Measurements from ENCODE around the gene BIRC7.
A peak's percentile ranks its signal among the peaks of the same experiment; 100 is the strongest.
"Not testable (repeated sequence)": the region's sequence is repeated elsewhere in the genome, so short reads cannot be mapped to it uniquely, and the experiment has no call there.

BIRC7 gene

DNA sequence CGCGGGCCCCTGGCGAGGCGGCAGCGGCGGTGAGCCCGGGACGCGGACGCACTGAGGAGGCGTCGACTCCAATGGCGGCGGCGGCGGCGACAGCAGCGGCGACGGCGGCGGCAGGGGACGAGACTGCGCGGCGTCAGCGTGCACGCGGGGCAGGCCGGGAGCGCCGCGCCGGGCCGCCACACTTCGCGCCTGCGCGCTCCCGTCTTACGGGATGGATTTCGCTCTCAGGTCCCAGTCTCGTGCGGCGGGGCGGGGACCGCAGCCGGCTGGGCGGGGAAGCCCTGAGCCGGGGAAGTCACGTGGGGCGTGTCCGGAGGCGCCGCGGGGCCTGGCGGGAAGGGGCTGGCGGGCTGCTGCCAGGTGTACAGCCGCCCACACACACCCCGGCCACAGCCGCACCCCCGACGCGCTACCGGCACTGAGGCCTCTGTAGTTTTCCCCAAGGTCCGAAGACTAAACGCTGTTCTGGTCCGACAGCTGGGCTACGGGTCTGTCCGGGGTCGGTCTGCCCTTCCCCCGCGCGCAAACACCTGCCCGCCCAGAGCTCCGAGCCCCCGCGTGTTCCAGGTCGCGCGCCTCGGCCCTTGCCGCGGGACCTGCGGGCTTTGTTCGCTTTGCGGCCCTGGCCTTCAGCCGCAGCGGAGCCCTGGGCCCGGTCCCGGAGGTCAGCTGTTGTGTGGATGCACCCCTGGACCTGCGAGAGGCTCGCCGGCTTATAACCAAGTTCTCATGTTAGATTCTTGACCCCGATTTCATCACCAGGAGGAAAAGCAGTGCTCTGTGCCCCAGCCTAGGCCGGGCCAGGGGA lies 19.5 kb upstream of the BIRC7 start, which contains the start of gene YTHDF1:
Gene YTHDF1, minus strand, starts transcription at position 91 of the 808 bp plus-strand sequence. CDS start 239 bp downstream, outside the sequence.
- TF ChIP-seq ZNF274 (IDR thresholded peaks at IDR 0.05; ENCODE audit: low read depth, low read length): no peak
- H3K4me3 ChIP-seq (ENCODE audit: low read length): peak within 1 kb of the TSS; percentile 96

DNA sequence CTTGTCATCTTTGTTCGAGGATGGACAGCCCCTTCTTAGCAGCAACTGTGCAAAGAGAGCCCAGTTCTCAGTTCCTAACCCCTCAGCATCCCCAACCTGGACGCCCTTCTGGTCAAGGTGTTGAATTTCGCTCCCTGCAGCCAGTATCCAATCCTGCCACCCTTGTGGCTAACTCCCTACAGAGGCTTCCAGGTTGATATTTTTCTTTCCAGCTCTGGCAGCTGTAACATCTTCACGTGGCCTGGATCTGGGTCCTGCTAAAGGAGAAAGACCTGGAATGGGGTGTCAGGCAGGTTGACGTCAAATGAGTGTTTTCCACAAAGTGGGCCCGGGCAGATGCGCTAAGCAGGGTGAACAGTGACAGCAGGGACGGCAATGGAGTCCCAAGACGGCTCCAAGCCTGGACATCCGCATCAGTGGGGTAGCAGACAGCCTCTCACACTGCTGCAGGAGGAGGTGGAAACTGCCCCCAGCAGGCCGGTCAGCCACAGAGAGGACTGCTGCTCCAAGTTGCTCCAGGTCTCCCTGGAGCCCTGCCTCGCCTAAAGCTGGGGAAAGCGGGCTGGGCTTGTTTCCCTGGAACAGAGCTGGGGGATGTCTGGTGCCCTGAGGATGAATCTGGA lies 18.7 kb upstream of the BIRC7 start:
- TF ChIP-seq ZNF274 (IDR thresholded peaks at IDR 0.05; ENCODE audit: low read depth, low read length): no peak
- H3K4me3 ChIP-seq (ENCODE audit: low read length): peak overlapping the region; percentile 53; the same call in 1 of the 2 replicates

DNA sequence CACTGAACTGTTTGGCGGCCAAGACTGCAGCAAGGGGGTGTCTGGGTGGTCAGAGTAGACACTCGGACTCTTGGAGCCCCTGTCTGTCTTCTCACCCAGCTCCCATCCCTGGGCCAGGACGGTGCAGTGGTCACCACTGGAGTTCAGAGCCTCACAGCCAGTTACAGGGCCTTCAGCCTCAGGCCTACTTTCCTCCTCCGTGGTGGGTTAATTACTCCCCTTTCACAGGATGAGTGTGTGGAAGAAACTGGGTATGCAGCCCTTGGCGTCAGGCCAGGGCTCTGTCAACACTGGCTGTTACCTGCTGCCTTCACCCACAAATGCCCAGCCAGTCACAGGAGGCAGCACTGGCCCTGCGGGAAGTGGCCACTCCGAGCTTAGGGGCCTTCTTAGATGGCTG lies 18.0 kb upstream of the BIRC7 start:
- no peak for TF ChIP-seq ZNF274 (IDR thresholded peaks at IDR 0.05; ENCODE audit: low read depth, low read length)

DNA sequence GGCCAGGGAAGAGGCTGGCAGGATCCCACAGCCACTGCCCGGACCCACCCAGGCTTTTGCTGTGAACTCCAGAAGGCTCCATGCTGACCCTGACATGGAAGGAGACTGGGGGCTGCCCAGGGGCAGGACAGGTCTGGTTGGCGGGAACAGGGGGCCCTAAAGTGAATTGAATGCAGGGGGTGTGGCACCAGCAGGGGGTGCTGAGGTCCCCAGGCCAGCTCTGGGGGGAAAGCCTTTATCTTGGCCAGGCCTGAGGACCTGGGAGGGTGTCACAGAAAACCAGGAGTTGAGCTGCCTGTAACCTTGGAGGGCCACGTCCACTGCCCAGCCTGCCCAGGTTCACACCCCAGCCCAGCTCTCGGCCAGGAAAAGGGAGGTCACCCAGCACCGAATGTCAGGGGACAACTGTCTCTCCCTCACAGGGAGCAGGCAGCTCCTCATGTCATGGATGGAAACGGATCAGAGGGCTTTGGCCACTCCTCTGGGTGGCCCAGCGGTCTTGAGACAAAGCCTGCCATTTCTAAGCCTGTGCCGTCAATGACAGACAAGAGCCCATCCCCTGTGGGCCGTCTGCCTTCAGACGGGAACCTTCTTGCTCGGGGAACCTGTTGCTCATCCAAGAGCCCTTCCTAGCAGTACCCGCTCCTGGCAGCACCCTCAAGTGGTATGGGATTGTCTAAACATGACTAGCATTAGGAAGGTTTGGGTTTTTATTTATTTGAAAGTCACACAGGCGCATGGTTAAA lies 16.8 kb upstream of the BIRC7 start:
- no peak overlapping the region for H3K4me3 ChIP-seq (ENCODE audit: low read length)
- TF ChIP-seq ZNF274 (IDR thresholded peaks at IDR 0.05; ENCODE audit: low read depth, low read length): no peak

More for the DNA sequence above, 18.0 kb upstream of the BIRC7 start:
- no peak overlapping the region for H3K4me3 ChIP-seq (ENCODE audit: low read length)

DNA sequence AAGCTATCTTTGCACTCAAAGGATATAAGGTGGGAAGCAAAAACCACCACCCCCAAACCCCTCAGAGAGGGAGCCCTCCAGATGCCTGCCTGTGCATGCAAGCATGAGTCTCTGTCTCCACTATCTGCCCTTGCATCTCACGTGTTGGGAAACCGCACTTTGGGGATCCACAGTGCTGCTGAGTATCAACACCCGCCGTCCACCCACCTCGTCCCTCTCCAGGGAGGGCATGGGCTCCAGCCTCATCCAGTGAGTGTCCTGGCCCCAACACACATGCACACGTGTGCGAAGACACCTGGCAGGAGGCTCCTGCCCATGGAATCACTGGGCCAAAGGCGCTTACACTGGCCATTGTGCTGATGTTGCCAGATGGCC lies 16.3 kb upstream of the BIRC7 start:
- H3K4me3 ChIP-seq (ENCODE audit: low read length): no peak overlapping the region
- TF ChIP-seq ZNF274 (IDR thresholded peaks at IDR 0.05; ENCODE audit: low read depth, low read length): no peak

DNA sequence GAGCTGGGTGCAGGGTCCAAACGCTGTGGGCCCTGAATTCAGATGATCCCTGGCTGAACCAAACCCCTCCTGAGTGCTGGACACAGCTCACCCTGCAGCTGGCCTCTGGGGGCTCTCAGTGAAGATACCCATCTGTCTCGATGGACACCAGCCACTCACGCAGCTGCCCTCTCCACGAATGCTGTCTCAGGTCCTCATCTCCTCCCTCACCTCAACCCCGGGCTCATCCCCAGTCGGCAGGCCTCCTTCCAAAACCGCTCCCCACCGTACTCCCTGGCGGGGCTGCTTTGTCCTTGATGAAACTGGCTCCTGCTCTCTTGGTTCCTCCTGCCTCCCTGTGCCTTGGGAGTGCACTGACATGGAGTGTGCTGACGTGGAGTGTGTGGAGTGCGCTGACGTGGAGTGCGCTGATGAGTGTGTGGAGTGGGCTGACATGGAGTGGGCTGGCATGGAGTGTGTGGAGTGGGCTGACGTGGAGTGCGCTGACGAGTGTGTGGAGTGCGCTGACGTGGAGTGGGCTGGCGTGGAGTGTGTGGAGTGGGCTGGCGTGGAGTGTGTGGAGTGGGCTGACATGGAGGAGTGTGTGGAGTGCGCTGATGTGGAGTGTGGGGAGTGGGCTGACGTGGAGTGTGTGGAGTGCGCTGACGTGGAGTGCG lies 15.7 kb upstream of the BIRC7 start:
- TF ChIP-seq ZNF274 (IDR thresholded peaks at IDR 0.05; ENCODE audit: low read depth, low read length): no peak
- no peak overlapping the region for H3K4me3 ChIP-seq (ENCODE audit: low read length)

DNA sequence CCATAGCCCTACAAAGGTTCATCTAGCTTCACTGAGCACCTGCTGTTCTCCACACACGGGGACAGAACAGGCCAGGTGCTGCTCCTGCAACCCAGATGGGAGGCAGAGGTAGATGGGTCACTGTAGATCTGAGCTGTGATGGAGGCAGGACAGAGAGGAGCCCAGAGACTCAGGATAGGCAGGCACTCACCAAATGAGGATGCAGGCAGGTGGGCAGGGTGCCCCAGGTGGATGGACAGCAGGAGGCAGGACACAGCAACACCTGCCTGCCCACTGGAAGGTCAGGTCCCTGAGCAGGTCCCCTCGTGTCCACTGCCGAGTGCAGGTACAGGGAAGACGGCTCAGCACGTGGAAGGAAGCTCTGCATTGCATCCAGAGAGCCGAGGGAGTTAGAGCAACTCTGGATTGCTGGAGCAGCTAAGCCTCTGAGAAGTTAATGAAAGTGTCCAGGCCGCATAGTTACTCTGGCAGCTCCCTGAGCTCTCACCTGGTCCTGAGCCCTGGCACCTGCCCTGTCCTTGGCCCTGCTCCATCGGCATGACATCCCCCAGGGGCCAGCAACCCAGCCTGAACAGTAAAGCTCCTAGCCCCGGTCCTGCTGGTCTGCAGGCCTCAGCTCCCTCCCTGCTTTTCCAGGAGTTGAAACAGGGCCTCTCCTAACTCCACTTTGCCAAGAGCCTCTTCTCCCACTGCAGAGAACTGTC lies 14.9 kb upstream of the BIRC7 start:
- no peak overlapping the region for H3K4me3 ChIP-seq (ENCODE audit: low read length)
- TF ChIP-seq ZNF274 (IDR thresholded peaks at IDR 0.05; ENCODE audit: low read depth, low read length): no peak

DNA sequence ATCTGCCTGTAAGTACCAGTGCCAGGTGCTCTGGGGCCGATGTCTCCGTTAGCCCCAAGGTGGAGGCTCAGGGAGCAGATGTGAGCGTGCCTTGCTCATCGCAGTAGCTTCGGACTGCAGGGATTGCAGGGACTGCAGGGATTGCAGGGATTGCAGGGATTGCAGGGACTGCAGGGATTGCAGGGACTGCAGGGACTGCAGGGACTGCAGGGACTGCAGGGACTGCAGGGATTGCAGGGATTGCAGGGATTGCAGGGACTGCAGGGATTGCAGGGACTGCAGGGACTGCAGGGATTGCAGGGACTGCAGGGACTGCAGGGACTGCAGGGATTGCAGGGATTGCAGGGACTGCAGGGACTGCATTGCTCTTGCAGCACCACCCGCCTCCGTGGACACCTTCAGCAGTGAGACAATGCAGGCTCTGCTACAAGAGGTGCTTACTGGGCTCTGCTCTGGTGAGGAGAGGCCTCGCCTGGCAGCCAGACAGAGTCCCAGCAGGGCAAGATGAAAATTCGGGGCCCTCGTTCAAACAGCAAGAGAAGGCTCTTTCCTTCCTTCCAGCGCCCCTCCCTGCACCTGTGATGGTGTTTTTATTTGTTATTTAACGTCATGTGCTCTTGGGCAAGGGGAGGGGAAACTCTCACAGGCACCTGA lies 14.2 kb upstream of the BIRC7 start:
- not testable (repeated sequence) for H3K4me3 ChIP-seq (ENCODE audit: low read length)

DNA sequence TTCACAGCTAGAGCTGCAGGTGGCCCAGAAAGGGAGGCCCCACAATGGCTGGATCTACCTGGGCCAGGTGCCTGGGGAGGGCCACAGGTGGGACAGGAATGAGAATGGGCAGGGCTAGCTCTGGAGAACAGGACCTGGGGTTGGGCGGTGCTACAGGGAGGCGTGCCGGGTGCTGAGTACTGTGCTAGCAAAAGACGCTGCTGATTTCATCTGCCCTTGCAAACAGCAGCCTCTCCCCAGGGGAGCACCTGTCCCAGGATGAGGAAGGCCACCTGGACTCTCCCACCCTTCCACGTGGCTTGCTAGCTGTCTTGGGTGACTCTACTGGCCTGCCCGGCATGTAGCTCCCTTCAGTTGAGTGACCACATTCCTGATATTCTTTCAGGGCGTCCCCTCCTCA lies 13.2 kb upstream of the BIRC7 start:
- no peak overlapping the region for H3K4me3 ChIP-seq (ENCODE audit: low read length)
- no peak for TF ChIP-seq ZNF274 (IDR thresholded peaks at IDR 0.05; ENCODE audit: low read depth, low read length)

DNA sequence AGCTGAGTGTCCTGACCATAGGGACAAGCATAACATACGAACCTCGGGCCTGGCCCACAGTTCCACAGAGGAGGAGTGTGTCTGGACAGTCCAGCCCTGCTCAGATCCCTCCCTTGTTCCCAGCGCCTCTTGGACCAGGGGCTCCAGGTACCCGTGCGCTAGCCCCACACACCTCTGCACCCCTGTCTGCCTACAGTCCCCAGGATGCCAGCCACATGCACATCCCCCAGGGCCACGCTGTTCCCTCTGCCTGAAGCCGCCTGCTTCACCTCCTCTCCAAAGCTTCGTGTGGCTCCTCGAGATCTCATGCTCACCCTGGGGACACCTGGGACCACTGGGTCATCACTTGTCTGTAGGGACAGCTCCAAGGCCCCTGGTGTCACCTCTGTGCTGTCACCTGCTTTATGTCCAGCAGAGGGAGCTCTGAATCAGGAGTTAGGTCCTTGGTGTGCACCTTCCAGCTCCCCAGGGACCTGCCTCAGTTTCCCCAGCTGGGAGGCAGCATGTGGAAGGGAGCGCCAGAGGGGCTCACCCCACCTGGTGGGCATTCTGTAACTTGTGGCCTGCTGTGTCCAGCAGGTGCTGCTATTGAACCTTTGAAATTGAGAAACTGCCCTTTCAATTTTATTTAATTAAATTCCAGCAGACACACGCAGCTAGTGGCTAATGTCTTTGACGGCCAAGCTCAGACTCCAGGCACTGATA lies 12.4 kb upstream of the BIRC7 start:
- TF ChIP-seq ZNF274 (IDR thresholded peaks at IDR 0.05; ENCODE audit: low read depth, low read length): no peak
- no peak overlapping the region for H3K4me3 ChIP-seq (ENCODE audit: low read length)

DNA sequence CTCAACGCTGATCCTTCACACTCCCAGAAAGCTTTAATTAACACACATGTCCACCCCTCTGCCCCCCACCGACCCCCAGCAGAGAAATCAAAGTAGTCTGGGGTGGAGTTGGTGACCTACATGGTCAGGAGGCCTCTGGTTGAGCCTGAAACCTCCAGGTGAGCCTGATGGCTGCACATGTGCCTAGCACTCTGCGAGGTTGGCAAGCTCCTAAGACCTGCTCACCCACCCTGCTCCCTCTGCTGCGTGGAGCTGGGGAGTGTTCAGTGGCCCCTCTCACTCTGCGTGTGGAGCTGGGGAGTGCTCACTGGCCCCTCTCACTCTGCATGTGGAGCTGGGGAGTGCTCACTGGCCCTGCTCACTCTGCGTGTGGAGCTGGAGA lies 11.9 kb upstream of the BIRC7 start:
- TF ChIP-seq ZNF274 (IDR thresholded peaks at IDR 0.05; ENCODE audit: low read depth, low read length): no peak
- H3K4me3 ChIP-seq (ENCODE audit: low read length): no peak overlapping the region

DNA sequence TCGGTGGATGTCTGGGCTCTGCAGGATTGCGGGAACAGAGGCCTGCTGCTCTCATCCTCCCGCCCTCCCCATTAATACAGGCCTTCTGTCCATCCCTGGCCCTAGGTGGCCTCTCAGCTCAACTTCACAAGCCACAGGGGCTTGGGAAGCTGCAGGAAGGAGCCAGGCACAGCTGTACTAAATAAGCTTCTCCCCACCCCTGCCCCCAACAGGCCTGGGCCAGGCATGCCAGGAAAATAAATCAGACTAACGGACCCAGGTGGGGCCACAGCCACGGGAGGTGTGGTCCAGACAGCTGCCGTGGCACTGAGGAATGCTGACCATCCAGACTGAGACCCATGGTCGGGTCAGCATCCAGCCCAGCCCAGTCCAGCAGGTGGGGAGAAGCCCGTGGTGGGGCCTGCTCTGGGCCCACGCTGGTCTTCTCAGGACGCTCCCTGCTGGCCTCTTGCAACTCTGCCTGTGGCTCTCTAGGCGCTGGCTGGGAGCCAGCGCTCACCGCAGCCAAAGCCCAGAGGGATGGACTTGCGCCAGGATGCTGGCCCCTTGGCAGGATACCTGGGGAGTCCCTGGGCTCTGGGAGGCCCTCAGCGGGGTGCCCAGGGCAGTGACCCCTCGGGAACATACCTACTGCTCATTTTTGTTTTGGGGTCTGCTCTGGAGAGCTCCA lies 11.2 kb upstream of the BIRC7 start:
- H3K4me3 ChIP-seq (ENCODE audit: low read length): no peak overlapping the region
- TF ChIP-seq ZNF274 (IDR thresholded peaks at IDR 0.05; ENCODE audit: low read depth, low read length): no peak

Measured in GM08714 (cell line).